Endothelial cell of umbilical vein (primary cell): Measurements from ENCODE around the gene ZNF503. TPM values are rescaled to one million over a fixed set of nuclear protein-coding genes. Genes with fewer than 3 reads are reported as not detected.

ENCODE experiments used
- BruUV-seq: library from RNA; stranded (reverse); fragments of 400-500 nt; replicated peaks from 2 replicates; lab custom pipeline; 2021; lab: Mats Ljungman, UMichigan
- CTCF ChIA-PET: fragments of 300-600, 350-600 bp; sonication (Branson Sonifier 250); formaldehyde crosslinking; loops from one replicate; lab custom pipeline; 2021; ENCODE audit warnings: antibody characterized with exemption, inconsistent platforms; lab: Charles Lee
- POLR2A ChIA-PET: fragments of 300-600, 350-600 bp; sonication (Branson Sonifier 250); formaldehyde crosslinking; loops from one replicate; lab custom pipeline; 2021; ENCODE audit warnings: antibody characterized with exemption, inconsistent platforms; lab: Charles Lee
- DNase-seq: peaks from one replicate; pipeline ENCODE4 v3.0.0-alpha.2; 2011; ENCODE audit warnings: low read depth, low spot score
- FAIRE-seq: peaks from 2 replicates; lab custom pipeline; 2011; peaks lifted over from hg19 to GRCh38; lab: Jason Lieb, UNC
- H2AFZ ChIP-seq: 2 replicates; pipeline ENCODE4 v1.6.0; 2012; ENCODE audit warnings: low read depth, low read length, control low read depth, inconsistent platforms
- H3K27ac ChIP-seq: 2 replicates; pipeline ENCODE4 v1.5.1; 2011; ENCODE audit warnings: low read depth, mild to moderate bottlenecking, control low read depth, low read length, moderate library complexity; ENCODE audit not compliant: insufficient read depth
- H3K27me3 ChIP-seq, 2 experiments: 2 replicates each; pipeline versions ENCODE4 v1.6.0 to v1.6.1; 2011; ENCODE audit warnings: low read length in 2 of 2, mixed read lengths in 1 of 2; ENCODE audit not compliant: control insufficient read depth in 2 of 2, insufficient read depth in 2 of 2
- H3K36me3 ChIP-seq, 2 experiments: 2 replicates in 1 of 2; 3 replicates in 1 of 2; pipeline ENCODE4 v1.5.1; 2011; ENCODE audit warnings: low read length in 2 of 2, mild to moderate bottlenecking in 1 of 2, moderate library complexity in 1 of 2; ENCODE audit not compliant: control insufficient read depth in 2 of 2, insufficient read depth in 2 of 2; ENCODE audit errors: extremely low read depth in 1 of 2
- H3K4me1 ChIP-seq: 3 replicates; pipeline ENCODE4 v1.5.1; 2011; ENCODE audit warnings: mild to moderate bottlenecking, low read length; ENCODE audit not compliant: control insufficient read depth, insufficient read depth; ENCODE audit errors: extremely low read depth
- H3K4me2 ChIP-seq: 2 replicates; pipeline ENCODE4 v1.6.1; 2011; ENCODE audit warnings: low read length, control low read depth, mixed read lengths; ENCODE audit not compliant: insufficient read depth
- H3K4me3 ChIP-seq, 3 experiments: fragments of 200-600 bp in 1 of 3; sonication (generic), shearing (Covaris generic) in 1 of 3; replicated peaks in 1 of 3; 2 replicates each; pipeline ENCODE4 v1.5.1; 2011 to 2016; ENCODE audit warnings: control low read depth in 3 of 3, low read length in 3 of 3, mild to moderate bottlenecking in 2 of 3, inconsistent platforms in 1 of 3, low read depth in 1 of 3, moderate library complexity in 1 of 3; ENCODE audit not compliant: insufficient read depth in 1 of 3
- H3K79me2 ChIP-seq: 2 replicates; pipeline ENCODE4 v1.6.0; 2012; ENCODE audit warnings: low read length, inconsistent platforms; ENCODE audit not compliant: control insufficient read depth, insufficient read depth
- H3K9ac ChIP-seq: replicated peaks from 2 replicates; pipeline ENCODE3; 2011; ENCODE audit warnings: low read length, control low read depth; ENCODE audit not compliant: insufficient read depth; ENCODE audit errors: extremely low read depth
- H3K9me1 ChIP-seq: replicated peaks from 3 replicates; pipeline ENCODE4 v1.6.0; 2011; ENCODE audit warnings: mild to moderate bottlenecking, low read length; ENCODE audit not compliant: control insufficient read depth, insufficient read depth; ENCODE audit errors: extremely low read depth
- H3K9me3 ChIP-seq: replicated peaks from 2 replicates; pipeline ENCODE4 v1.5.1; 2012; ENCODE audit warnings: low read length, inconsistent platforms; ENCODE audit not compliant: control insufficient read depth, insufficient read depth
- H4K20me1 ChIP-seq: replicated peaks from 2 replicates; pipeline ENCODE3; 2011; ENCODE audit warnings: mild to moderate bottlenecking, low read length; ENCODE audit not compliant: control insufficient read depth, insufficient read depth; ENCODE audit errors: extremely low read depth
- FOS ChIP-seq: IDR thresholded peaks from 2 replicates; pipeline ENCODE4 v1.6.1; 2011; ENCODE audit warnings: mild to moderate bottlenecking, low read length, moderate library complexity, borderline replicate concordance; ENCODE audit not compliant: insufficient read depth
- JUN ChIP-seq: IDR thresholded peaks from 2 replicates; pipeline ENCODE4 v1.6.1; 2011; ENCODE audit warnings: borderline replicate concordance, low read depth; ENCODE audit not compliant: insufficient read length, insufficient read depth
- MAX ChIP-seq: IDR thresholded peaks from 2 replicates; pipeline ENCODE4 v1.6.1; 2011; ENCODE audit not compliant: insufficient read depth, insufficient read length
- dilution Hi-C: fragments of 300-500 bp; cut with MboI; formaldehyde crosslinking; loops from one replicate; pipeline ENCODE4 v1.15.0; 2019; ENCODE audit warnings: low sequenced_read_pairs; ENCODE audit not compliant: extremely low pct_ligation_motif_present
- intact Hi-C: fragments of 100-400 bp; cut with micrococcal nuclease; formaldehyde crosslinking; loops from one replicate; pipeline ENCODE4 v1.10.0; 2022
- polyA plus RNA-seq, 4 experiments: library from polyadenylated mRNA; depleted of rRNA in 3 of 4; stranded (reverse) in 3 of 4; unstranded in 1 of 4; fragments of >200 nt; gene quantifications; 2 replicates each; pipeline versions ENCODE4 v1.2.1 to v1.2.3, GENCODE V29; 2011 to 2012; ENCODE audit warnings: missing spikeins in 1 of 4
- total RNA-seq: library from RNA; stranded (reverse); gene quantifications from 2 replicates; pipeline ENCODE4 v1.2.3, GENCODE V29; 2021

Gene ZNF503
- total and polyA plus RNA-seq, 2 donors (not counting 3 experiments of a cell fraction or from before 2014, with no cell fraction given) = 0.58 to 2.2 TPM

GRCh38 chr10:75350791-75351190 lies 50.8 kb downstream of the ZNF503 start:
- no peaks in the 10 kb centered on the region for H3K79me2 ChIP-seq
- dilution Hi-C loops = no loop called here
- no peaks in the 10 kb centered on the region for H3K9me3 ChIP-seq
- H3K4me1 ChIP-seq = no peaks in the 10 kb centered on the region
- no TSS peak for BruUV-seq
- no peak overlapping the region for H3K4me2 ChIP-seq
- no peaks in the 10 kb centered on the region for H3K36me3 ChIP-seq
- intact Hi-C loops = no loop called here
- CTCF ChIA-PET = no interaction called here
- no peaks in the 10 kb centered on the region for H3K27me3 ChIP-seq
- TF ChIP-seq FOS (peak; percentile 28), JUN (peak; percentile 61), MAX (no peak)
- no peak for DNase-seq
- POLR2A ChIA-PET = no interaction called here
- no peaks in the 10 kb centered on the region for H4K20me1 ChIP-seq
- no peaks in the 10 kb centered on the region for H3K9me1 ChIP-seq
- H3K27ac ChIP-seq = no peak overlapping the region
- no peak overlapping the region for H2AFZ ChIP-seq
- no peak for FAIRE-seq
- no peak overlapping the region for H3K9ac ChIP-seq
- H3K4me3 ChIP-seq = no peak overlapping the region

Other genes starting within 250 kb of the ZNF503 start
- gene VDAC2, start 191.0 kb downstream of the ZNF503 start, total RNA-seq = 220 and 222 TPM in 2 replicates
- 65.5 and 89.3 TPM in 2 replicates for gene VDAC2, start 191.0 kb downstream of the ZNF503 start, polyA plus RNA-seq
- gene COMTD1, start 165.8 kb downstream of the ZNF503 start, total RNA-seq = 14.0 and 18.6 TPM in 2 replicates
- 18.4 and 26.6 TPM in 2 replicates for gene COMTD1, start 165.8 kb downstream of the ZNF503 start, polyA plus RNA-seq
- 5.1 and 9.7 TPM in 2 replicates for gene LRMDA, start 29.9 kb upstream of the ZNF503 start, total RNA-seq
- gene LRMDA, start 29.9 kb upstream of the ZNF503 start, polyA plus RNA-seq = 7.0 and 18.0 TPM in 2 replicates